ENCODE results near the gene SLC40A1.

The SLC40A1 gene

DNA sequence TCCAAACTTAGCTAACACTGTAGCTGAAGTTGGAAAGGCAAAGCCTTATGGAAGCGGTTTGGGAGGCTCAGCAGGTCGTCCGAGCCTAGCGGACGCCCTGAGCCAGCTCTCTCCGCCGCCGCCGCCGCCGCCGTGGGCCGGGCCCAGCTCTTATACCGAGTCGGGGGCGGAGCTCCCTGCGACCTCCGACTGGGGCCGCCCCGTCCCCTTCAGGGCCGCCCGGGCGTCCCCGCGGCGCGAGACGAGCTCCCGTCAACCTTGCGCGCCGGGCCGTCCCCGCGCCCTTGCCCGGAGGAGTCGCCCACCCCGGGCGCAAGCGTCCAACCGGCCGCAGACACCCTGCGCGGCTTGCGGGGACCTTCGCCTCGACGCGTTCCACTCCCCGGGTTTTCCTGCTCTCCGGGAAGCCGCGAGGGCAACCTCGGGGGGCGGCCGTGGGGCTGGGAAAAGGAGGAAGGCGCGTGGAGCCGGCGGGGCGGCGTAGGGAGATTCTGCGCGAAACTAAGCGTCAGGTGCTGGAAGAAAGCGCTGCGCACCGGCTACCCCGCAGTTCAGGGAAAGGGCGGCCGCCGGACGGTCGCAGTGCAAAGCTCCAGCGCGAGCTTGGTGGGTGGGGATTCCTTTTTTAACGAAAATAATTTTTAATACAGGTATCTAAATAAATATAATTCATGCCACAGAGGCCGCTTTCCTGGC, at the start of gene SLC40A1:
TSS of gene SLC40A1 (minus strand) at position 129 of the 696 bp plus-strand sequence. CDS start 326 bp downstream, outside the sequence.
- Histone ChIP-seq H3K4me3 (ENCODE audit: low read length) (peak within 1 kb of the TSS; percentile 75), H3K27me3 (ENCODE audit: control insufficient read depth, insufficient read depth, low read length) (no peaks in the 10 kb centered on the region), H3K9ac (ENCODE audit: low read length) (peak within 1 kb of the TSS; percentile 88), H3K36me3 (ENCODE audit: control insufficient read depth, insufficient read depth, low read length) (no peaks in the 10 kb centered on the region), H3K4me1 (ENCODE audit: control insufficient read depth, insufficient read depth, low read length) (peaks cover 27% of the 10 kb centered on the region), H3K9me3 (ENCODE audit: control insufficient read depth, low read length) (no peaks in the 10 kb centered on the region)

DNA sequence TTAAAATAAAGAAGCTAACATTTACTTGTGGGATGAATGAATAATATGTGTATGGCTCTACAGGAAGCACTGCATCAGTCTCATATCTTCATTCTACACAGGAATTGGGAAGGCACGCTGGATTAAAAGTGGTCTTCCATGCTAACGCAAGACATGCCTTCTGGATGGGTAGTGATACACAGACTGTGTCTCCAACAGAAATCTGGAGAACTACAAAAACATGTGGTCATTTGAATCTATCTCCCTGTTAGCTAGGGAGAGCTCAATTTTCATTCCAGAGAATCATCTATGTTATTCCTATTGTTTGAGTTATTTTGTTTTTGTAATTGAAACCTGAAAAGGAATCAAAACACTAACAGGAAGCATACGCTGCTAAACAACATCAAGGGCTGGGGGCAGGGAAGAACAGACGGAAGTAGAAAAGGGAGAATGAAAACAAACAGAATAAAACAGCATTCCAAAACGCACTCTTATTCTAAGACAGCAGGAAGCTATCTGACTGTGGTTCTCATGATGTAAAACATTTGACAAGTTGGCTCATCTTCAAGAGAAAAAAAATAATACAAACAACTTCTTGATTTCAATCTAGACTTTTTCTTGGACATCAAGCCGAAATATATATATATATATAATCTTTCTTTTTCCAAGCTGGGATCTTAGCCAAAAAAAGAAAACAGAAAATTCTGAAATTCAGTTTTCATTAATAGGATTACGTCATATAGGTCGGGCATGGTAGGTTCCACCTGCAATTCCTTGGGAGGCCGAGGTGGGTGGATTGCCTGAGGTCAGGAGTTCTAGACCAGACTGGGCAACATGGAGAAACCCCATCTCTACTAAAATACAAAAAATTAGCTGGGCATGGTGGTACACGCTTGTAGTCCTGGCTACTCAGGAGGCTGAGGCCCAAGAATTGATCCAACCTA, 49.2 kb upstream of the SLC40A1 start:
- Histone ChIP-seq H3K9me3 (ENCODE audit: control insufficient read depth, low read length) (no peaks in the 10 kb centered on the region), H3K4me3 (ENCODE audit: low read length) (no peak overlapping the region), H3K36me3 (ENCODE audit: control insufficient read depth, insufficient read depth, low read length) (no peaks in the 10 kb centered on the region), H3K27me3 (ENCODE audit: control insufficient read depth, insufficient read depth, low read length) (no peaks in the 10 kb centered on the region), H3K9ac (ENCODE audit: low read length) (no peak overlapping the region), H3K4me1 (ENCODE audit: control insufficient read depth, insufficient read depth, low read length) (no peaks in the 10 kb centered on the region)

DNA sequence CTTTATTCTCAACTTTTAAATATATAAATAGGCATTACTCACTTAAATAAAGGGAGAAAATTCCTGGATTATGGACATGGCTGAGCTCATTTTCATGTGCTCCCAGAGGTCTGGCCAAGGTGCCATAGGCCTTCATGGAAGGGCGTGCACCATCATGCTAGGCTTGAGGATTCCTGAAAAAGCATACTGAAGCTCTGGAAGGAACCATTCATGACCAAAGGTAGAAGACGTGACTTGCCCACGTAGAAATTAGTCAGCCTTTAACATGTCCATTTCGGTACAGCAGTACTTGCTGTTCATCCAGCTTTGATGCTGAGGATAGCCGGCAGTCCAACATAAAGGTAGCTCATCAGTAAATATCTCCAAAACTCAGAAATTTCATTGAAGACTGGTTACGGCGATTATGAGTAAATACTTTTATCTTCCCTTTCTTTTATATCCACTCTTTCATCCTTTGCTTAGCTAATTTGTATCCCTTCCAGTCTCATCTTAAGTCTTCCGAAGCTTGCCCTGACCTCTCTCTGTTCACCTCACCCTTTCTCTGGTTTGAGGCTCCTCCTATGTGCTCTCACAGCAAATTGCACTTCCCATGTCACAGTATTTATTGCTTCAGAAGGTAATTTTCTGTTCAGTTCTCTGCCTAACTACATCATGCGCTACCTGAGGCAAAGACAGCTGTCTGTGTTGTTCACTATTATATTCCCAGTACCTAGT, 48.4 kb upstream of the SLC40A1 start:
- H3K9ac ChIP-seq (ENCODE audit: low read length): no peak overlapping the region
- H3K27me3 ChIP-seq (ENCODE audit: control insufficient read depth, insufficient read depth, low read length): no peaks in the 10 kb centered on the region
- no peaks in the 10 kb centered on the region for H3K9me3 ChIP-seq (ENCODE audit: control insufficient read depth, low read length)
- H3K4me1 ChIP-seq (ENCODE audit: control insufficient read depth, insufficient read depth, low read length): no peaks in the 10 kb centered on the region
- no peak overlapping the region for H3K4me3 ChIP-seq (ENCODE audit: low read length)
- H3K36me3 ChIP-seq (ENCODE audit: control insufficient read depth, insufficient read depth, low read length): no peaks in the 10 kb centered on the region

DNA sequence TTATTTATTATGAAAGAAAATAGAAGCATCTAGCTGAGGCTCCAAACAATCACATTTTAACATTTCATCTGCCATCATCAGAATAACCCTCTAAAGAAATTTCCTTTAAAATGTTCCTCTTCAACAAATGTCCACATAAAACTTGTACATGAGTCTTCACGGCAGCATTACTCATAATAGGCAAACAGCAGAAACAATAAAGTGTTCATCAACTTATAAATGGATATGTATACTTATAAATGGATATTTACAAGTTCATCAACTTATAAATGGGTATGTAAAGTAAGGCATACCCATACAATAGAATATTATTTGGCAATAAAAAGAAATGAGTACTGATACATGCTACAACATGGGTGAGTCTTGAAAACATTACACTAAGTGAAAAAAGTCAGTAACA, 47.2 kb upstream of the SLC40A1 start:
- Histone ChIP-seq H3K27me3 (ENCODE audit: control insufficient read depth, insufficient read depth, low read length) (no peaks in the 10 kb centered on the region), H3K4me1 (ENCODE audit: control insufficient read depth, insufficient read depth, low read length) (no peaks in the 10 kb centered on the region), H3K4me3 (ENCODE audit: low read length) (no peak overlapping the region), H3K9me3 (ENCODE audit: control insufficient read depth, low read length) (no peaks in the 10 kb centered on the region), H3K9ac (ENCODE audit: low read length) (no peak overlapping the region), H3K36me3 (ENCODE audit: control insufficient read depth, insufficient read depth, low read length) (no peaks in the 10 kb centered on the region)

- no peaks in the 10 kb centered on the region for H3K27me3 ChIP-seq (ENCODE audit: control insufficient read depth, insufficient read depth, low read length)
- H3K9me3 ChIP-seq (ENCODE audit: control insufficient read depth, low read length): no peaks in the 10 kb centered on the region
- no peaks in the 10 kb centered on the region for H3K36me3 ChIP-seq (ENCODE audit: control insufficient read depth, insufficient read depth, low read length)
- H3K4me1 ChIP-seq (ENCODE audit: control insufficient read depth, insufficient read depth, low read length): no peaks in the 10 kb centered on the region
- no peak overlapping the region for H3K9ac ChIP-seq (ENCODE audit: low read length)
- H3K4me3 ChIP-seq (ENCODE audit: low read length): no peak overlapping the region
Observed at GRCh38 chr2:189625636-189626035, 45.0 kb upstream of the SLC40A1 start.

DNA sequence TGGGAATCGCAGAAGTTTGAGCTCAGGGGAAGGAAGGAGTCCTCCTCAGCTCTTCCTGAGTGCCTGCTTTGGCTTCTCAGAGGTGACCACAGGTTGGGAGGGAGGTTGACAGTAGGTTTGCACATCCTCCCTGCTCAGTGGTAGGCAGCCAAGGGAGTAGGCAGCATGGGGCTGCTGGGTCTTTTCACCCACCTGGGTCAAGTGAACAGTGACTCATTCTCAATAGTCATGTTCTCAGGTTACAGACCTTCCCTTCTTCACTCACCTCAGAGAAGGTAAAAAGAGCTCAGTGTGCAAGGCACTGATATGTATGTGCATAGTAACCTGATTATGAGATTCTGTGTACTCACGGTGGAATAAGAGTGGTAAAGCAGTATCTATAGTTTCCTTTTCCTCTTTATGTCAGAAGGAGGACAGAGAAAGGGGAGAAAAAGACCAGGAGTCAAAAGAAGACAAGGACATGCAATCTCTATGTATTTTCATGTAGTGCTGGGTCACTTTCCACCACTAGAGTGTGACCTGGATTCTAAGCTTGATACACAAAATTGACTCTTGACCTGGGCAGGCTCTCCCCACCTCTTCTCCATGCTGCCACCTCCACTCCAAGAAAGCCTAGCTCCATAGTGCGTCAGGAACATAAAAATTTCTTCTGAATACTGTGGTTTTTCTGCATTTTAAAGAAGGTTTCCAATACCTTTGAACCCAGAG, 44.2 kb upstream of the SLC40A1 start:
- Histone ChIP-seq H3K27me3 (ENCODE audit: control insufficient read depth, insufficient read depth, low read length) (no peaks in the 10 kb centered on the region), H3K9me3 (ENCODE audit: control insufficient read depth, low read length) (no peaks in the 10 kb centered on the region), H3K36me3 (ENCODE audit: control insufficient read depth, insufficient read depth, low read length) (no peaks in the 10 kb centered on the region), H3K4me3 (ENCODE audit: low read length) (no peak overlapping the region), H3K4me1 (ENCODE audit: control insufficient read depth, insufficient read depth, low read length) (no peaks in the 10 kb centered on the region), H3K9ac (ENCODE audit: low read length) (no peak overlapping the region)

- Histone ChIP-seq H3K27me3 (ENCODE audit: control insufficient read depth, insufficient read depth, low read length) (no peaks in the 10 kb centered on the region), H3K9me3 (ENCODE audit: control insufficient read depth, low read length) (no peaks in the 10 kb centered on the region), H3K4me3 (ENCODE audit: low read length) (no peak overlapping the region), H3K36me3 (ENCODE audit: control insufficient read depth, insufficient read depth, low read length) (no peaks in the 10 kb centered on the region), H3K9ac (ENCODE audit: low read length) (no peak overlapping the region), H3K4me1 (ENCODE audit: control insufficient read depth, insufficient read depth, low read length) (no peaks in the 10 kb centered on the region)
Observed at GRCh38 chr2:189623049-189623448, 42.5 kb upstream of the SLC40A1 start.

- Histone ChIP-seq H3K27me3 (ENCODE audit: control insufficient read depth, insufficient read depth, low read length) (no peaks in the 10 kb centered on the region), H3K9me3 (ENCODE audit: control insufficient read depth, low read length) (no peaks in the 10 kb centered on the region), H3K36me3 (ENCODE audit: control insufficient read depth, insufficient read depth, low read length) (no peaks in the 10 kb centered on the region), H3K9ac (ENCODE audit: low read length) (no peak overlapping the region), H3K4me3 (ENCODE audit: low read length) (no peak overlapping the region), H3K4me1 (ENCODE audit: control insufficient read depth, insufficient read depth, low read length) (no peaks in the 10 kb centered on the region)
Observed at GRCh38 chr2:189621781-189622180, 41.2 kb upstream of the SLC40A1 start.

DNA sequence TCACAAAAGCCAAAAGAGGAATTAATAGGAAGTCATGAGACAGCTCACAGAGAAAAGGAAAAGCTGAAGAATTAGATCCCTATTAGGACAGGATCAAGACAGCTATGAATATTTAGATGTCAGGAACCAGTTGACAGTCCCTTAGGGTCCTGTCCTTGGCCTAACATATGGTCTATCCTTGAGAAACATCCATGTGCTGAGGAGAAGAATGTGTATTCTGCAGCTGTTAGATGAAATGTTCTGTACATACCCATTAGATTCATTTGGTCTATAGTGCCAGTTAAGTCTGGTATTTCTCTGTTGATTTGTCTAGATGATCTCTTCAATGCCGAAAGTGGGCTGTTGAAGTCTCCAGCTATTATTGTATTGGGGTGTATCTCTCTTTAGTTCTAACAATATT, 37.6 kb upstream of the SLC40A1 start:
- Histone ChIP-seq H3K4me1 (ENCODE audit: control insufficient read depth, insufficient read depth, low read length) (no peaks in the 10 kb centered on the region), H3K36me3 (ENCODE audit: control insufficient read depth, insufficient read depth, low read length) (no peaks in the 10 kb centered on the region), H3K9me3 (ENCODE audit: control insufficient read depth, low read length) (no peaks in the 10 kb centered on the region), H3K4me3 (ENCODE audit: low read length) (no peak overlapping the region), H3K27me3 (ENCODE audit: control insufficient read depth, insufficient read depth, low read length) (no peaks in the 10 kb centered on the region), H3K9ac (ENCODE audit: low read length) (no peak overlapping the region)

- H3K27me3 ChIP-seq (ENCODE audit: control insufficient read depth, insufficient read depth, low read length): no peaks in the 10 kb centered on the region
- H3K36me3 ChIP-seq (ENCODE audit: control insufficient read depth, insufficient read depth, low read length): no peaks in the 10 kb centered on the region
- H3K9me3 ChIP-seq (ENCODE audit: control insufficient read depth, low read length): no peaks in the 10 kb centered on the region
- peaks cover 15% of the 10 kb centered on the region for H3K4me1 ChIP-seq (ENCODE audit: control insufficient read depth, insufficient read depth, low read length)
- no peak overlapping the region for H3K9ac ChIP-seq (ENCODE audit: low read length)
- H3K4me3 ChIP-seq (ENCODE audit: low read length): no peak overlapping the region
Observed at GRCh38 chr2:189614585-189614984, 34.0 kb upstream of the SLC40A1 start.

DNA sequence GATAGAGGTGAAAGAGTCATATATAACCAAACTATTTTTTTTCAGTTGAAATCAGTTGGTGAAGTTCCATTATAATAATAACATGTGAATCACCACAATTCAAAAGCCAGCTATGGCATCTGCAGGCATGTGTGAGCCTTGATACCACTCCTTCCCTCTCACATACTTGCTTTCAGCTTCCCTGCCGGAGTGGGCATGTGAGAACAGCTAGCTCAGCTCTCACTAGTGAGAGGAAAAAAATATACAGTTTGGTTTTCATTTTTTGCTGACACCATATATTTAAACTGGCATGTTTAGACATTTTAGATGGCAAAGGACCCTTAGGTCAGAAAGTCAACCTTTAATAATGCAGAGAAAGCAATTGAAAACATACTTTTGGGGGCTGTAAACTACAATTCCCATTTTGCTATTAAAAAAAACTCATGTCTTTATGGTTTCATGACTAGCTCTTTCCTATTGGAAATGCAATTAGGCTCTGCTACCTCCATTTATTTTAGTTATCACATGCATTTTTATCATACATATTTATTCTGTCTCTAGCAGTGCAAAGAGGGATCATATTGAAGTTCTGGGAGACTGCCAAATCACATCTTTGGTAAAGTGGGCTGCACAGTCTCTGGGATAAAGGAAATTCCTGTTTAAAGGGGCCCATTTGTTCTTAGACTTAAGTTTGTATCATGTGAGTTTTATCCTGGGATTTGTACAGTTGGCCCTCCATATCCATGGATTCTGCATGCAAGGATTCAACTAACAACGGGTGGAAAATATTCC, 33.2 kb upstream of the SLC40A1 start:
- Histone ChIP-seq H3K9ac (ENCODE audit: low read length) (peak overlapping the region; percentile 5), H3K4me3 (ENCODE audit: low read length) (no peak overlapping the region), H3K4me1 (ENCODE audit: control insufficient read depth, insufficient read depth, low read length) (peaks cover 22% of the 10 kb centered on the region), H3K9me3 (ENCODE audit: control insufficient read depth, low read length) (no peaks in the 10 kb centered on the region), H3K36me3 (ENCODE audit: control insufficient read depth, insufficient read depth, low read length) (no peaks in the 10 kb centered on the region), H3K27me3 (ENCODE audit: control insufficient read depth, insufficient read depth, low read length) (no peaks in the 10 kb centered on the region)

Measured in mucosa of stomach (tissue), 1 donor.